ENCODE results near the gene SMARCB1. TPM values are rescaled to one million over a fixed set of nuclear protein-coding genes. Genes with fewer than 3 reads are reported as not detected.
A peak's percentile ranks its signal among the peaks of the same experiment; 100 is the strongest.

SMARCB1 gene
- total and polyA plus RNA-seq, 2 of the 4 experiments (the other 2 are of a cell fraction) = 110 to 159 TPM

- H3K27me3 ChIP-seq (ENCODE audit: control insufficient read depth, insufficient read depth, low read length) = no peaks in the 10 kb centered on the region
- in situ Hi-C loops (cut with MboI; ENCODE audit: low sequenced_read_pairs) (no loop called here), dilution Hi-C loops (cut with HindIII; ENCODE audit: low sequenced_read_pairs, unreplicated experiment) (no loop called here), intact Hi-C loops (cut with micrococcal nuclease) (no loop called here)
- BruUV-seq (replicated peaks) = no TSS peak
- no peak overlapping the region for H4K91ac ChIP-seq (ENCODE audit: insufficient read depth, low read depth, low read length)
- H4K5ac ChIP-seq (ENCODE audit: low read depth, low read length) = no peak overlapping the region
- DNase-seq (no peak), ATAC-seq (ENCODE audit: low read depth) (no peak)
- POLR2A ChIA-PET (ENCODE audit: unreplicated experiment) = no interaction called here
- no peak overlapping the region for H3K4ac ChIP-seq (ENCODE audit: low read depth, low read length)
- H3K4me1 ChIP-seq (ENCODE audit: control insufficient read depth, insufficient read depth, low read length) = peaks cover 10% of the 10 kb centered on the region
- H3K18ac ChIP-seq (ENCODE audit: low read depth, low read length) = no peak overlapping the region
- H3K14ac ChIP-seq (replicated peaks; ENCODE audit: low read depth, low read length) = no peak overlapping the region
- H2BK5ac ChIP-seq (ENCODE audit: low read depth, low read length, poor library complexity, severe bottlenecking) = no peak overlapping the region
- no peak overlapping the region for H3K56ac ChIP-seq (ENCODE audit: extremely low read depth, insufficient read depth, low read length)
- no peaks in the 10 kb centered on the region for H3K9me3 ChIP-seq (ENCODE audit: control insufficient read depth, insufficient read depth, low read length)
- H3K4me2 ChIP-seq (ENCODE audit: low read depth, low read length) = no peak overlapping the region
- H2AFZ ChIP-seq (replicated peaks; ENCODE audit: low read length, poor library complexity) = no peak overlapping the region
- no peak overlapping the region for H4K8ac ChIP-seq (ENCODE audit: low read depth in 2 of 2, low read length in 2 of 2)
- no peak overlapping the region for H2BK15ac ChIP-seq (ENCODE audit: low read depth, low read length)
- WGBS, 2 experiments (ENCODE audit: extremely low coverage in 2 of 2, insufficient read length in 1 of 2) = 98% methylated on average over 4 of the region's 8 CpGs; no CpG with 5 or more reads in 1 of the 2 experiments
- H3K4me3 ChIP-seq (ENCODE audit: insufficient read depth, low read depth, low read length) = no peak overlapping the region
- no peak overlapping the region for H2AK5ac ChIP-seq (ENCODE audit: low read depth, low read length)
- peaks cover 12% of the 10 kb centered on the region; the same call in 1 of the 2 replicates for H3K9me1 ChIP-seq (ENCODE audit: insufficient read depth, low read length)
- H3K23ac ChIP-seq (ENCODE audit: low read depth, low read length) = no peak overlapping the region
- no peak overlapping the region for H2BK20ac ChIP-seq (ENCODE audit: low read depth, low read length)
- H4K20me1 ChIP-seq (ENCODE audit: insufficient read depth, low read length) = peaks cover 51% of the 10 kb centered on the region
- no peak overlapping the region for H3K9ac ChIP-seq (ENCODE audit: low read depth, low read length)
- H2BK120ac ChIP-seq (ENCODE audit: low read depth, low read length) = no peak overlapping the region
- peaks cover 51% of the 10 kb centered on the region for H3K36me3 ChIP-seq (ENCODE audit: control insufficient read depth, insufficient read depth, low read length)
- CTCF ChIA-PET = no interaction called here
- peak overlapping the region; percentile 26 for H2AK9ac ChIP-seq (replicated peaks; ENCODE audit: low read depth, low read length, poor library complexity)
- H3K27ac ChIP-seq (ENCODE audit: insufficient read depth, low read length) = no peak overlapping the region
- peaks cover 40 to 62% of the 10 kb centered on the region in 2 experiments for H3K79me1 ChIP-seq (ENCODE audit: low read depth in 1 of 2, low read length in 2 of 2)
- TF ChIP-seq RAD21 (IDR thresholded peaks at IDR 0.05; ENCODE audit: low read length) (no peak), CHD1 (IDR thresholded peaks at IDR 0.05; ENCODE audit: low read depth, low read length) (no peak), CEBPB (IDR thresholded peaks at IDR 0.05; ENCODE audit: low read depth, low read length) (no peak), RCOR1 (IDR thresholded peaks at IDR 0.05; ENCODE audit: insufficient replicate concordance, low read length) (no peak), RFX5 (IDR thresholded peaks at IDR 0.05; ENCODE audit: low read depth, low read length) (no peak), POLR2A (IDR thresholded peaks at IDR 0.05; ENCODE audit: low read depth, low read length) (no peak), MAFK (IDR thresholded peaks at IDR 0.05; ENCODE audit: low read depth, low read length) (no peak), SMC3 (IDR thresholded peaks at IDR 0.05; ENCODE audit: low read depth, low read length) (no peak), MAZ (IDR thresholded peaks at IDR 0.05; ENCODE audit: borderline replicate concordance, low read depth, low read length) (no peak), FOS (IDR thresholded peaks at IDR 0.05; ENCODE audit: low read depth, low read length) (no peak), NFE2L2 (IDR thresholded peaks at IDR 0.05; ENCODE audit: low read depth, low read length) (no peak), MXI1 (IDR thresholded peaks at IDR 0.05; ENCODE audit: borderline replicate concordance, low read depth, low read length) (no peak), BHLHE40 (IDR thresholded peaks at IDR 0.05; ENCODE audit: low read depth, low read length) (no peak)
- TF ChIP-seq, protein P1, sequence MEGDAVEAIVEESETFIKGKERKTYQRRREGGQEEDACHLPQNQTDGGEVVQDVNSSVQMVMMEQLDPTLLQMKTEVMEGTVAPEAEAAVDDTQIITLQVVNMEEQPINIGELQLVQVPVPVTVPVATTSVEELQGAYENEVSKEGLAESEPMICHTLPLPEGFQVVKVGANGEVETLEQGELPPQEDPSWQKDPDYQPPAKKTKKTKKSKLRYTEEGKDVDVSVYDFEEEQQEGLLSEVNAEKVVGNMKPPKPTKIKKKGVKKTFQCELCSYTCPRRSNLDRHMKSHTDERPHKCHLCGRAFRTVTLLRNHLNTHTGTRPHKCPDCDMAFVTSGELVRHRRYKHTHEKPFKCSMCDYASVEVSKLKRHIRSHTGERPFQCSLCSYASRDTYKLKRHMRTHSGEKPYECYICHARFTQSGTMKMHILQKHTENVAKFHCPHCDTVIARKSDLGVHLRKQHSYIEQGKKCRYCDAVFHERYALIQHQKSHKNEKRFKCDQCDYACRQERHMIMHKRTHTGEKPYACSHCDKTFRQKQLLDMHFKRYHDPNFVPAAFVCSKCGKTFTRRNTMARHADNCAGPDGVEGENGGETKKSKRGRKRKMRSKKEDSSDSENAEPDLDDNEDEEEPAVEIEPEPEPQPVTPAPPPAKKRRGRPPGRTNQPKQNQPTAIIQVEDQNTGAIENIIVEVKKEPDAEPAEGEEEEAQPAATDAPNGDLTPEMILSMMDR (conservative IDR thresholded peaks at IDR 0.05; ENCODE audit: low read depth, low read length) = no peak
- TF ChIP-seq, protein P2, sequence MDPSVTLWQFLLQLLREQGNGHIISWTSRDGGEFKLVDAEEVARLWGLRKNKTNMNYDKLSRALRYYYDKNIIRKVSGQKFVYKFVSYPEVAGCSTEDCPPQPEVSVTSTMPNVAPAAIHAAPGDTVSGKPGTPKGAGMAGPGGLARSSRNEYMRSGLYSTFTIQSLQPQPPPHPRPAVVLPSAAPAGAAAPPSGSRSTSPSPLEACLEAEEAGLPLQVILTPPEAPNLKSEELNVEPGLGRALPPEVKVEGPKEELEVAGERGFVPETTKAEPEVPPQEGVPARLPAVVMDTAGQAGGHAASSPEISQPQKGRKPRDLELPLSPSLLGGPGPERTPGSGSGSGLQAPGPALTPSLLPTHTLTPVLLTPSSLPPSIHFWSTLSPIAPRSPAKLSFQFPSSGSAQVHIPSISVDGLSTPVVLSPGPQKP (IDR thresholded peaks at IDR 0.05; ENCODE audit: borderline replicate concordance, low read depth, low read length) = no peak
- TF ChIP-seq, protein P3, sequence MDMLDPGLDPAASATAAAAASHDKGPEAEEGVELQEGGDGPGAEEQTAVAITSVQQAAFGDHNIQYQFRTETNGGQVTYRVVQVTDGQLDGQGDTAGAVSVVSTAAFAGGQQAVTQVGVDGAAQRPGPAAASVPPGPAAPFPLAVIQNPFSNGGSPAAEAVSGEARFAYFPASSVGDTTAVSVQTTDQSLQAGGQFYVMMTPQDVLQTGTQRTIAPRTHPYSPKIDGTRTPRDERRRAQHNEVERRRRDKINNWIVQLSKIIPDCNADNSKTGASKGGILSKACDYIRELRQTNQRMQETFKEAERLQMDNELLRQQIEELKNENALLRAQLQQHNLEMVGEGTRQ (IDR thresholded peaks at IDR 0.05; ENCODE audit: low read depth, low read length) = no peak
Measured at GRCh38 chr22:23793326-23793725, 6.6 kb downstream of the SMARCB1 start.
